ENCODE results near the gene ZNF692. TPM values are rescaled to one million over a fixed set of nuclear protein-coding genes. Genes with fewer than 3 reads are reported as not detected.
A peak's percentile ranks its signal among the peaks of the same experiment; 100 is the strongest.

The ZNF692 gene
- total and polyA plus RNA-seq, 8 donors = 31.9 to 66.6 (median 57.3) TPM

DNA sequence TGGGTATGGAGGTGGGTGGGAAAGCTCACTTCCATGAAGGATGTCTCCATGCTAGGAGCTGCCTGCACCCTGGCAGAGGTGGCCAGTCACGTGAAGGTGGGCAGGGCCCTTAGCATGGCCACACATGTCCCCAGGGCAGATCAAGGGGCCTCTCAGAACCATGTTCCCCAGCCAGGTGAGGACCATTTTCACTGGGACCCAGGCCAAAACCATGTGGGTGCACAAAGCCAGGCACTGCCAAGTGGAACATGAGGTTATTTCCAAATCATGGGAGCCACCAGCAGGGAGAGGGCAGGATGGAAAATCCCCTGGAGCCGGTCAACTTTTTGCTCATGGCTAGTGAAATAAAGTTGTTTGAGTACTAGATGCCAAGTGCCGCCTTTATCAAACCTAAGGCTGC lies 9.7 kb downstream of the ZNF692 start:
- peak; percentile 39 for ATAC-seq
- no peak overlapping the region for H3K27ac ChIP-seq
- H3K4me3 ChIP-seq = no peak overlapping the region
- H3K4me1 ChIP-seq = no peaks in the 10 kb centered on the region
- H3K36me3 ChIP-seq = peaks cover 0 to 90% of the 10 kb centered on the region in 2 donors
- TF ChIP-seq, protein P1, sequence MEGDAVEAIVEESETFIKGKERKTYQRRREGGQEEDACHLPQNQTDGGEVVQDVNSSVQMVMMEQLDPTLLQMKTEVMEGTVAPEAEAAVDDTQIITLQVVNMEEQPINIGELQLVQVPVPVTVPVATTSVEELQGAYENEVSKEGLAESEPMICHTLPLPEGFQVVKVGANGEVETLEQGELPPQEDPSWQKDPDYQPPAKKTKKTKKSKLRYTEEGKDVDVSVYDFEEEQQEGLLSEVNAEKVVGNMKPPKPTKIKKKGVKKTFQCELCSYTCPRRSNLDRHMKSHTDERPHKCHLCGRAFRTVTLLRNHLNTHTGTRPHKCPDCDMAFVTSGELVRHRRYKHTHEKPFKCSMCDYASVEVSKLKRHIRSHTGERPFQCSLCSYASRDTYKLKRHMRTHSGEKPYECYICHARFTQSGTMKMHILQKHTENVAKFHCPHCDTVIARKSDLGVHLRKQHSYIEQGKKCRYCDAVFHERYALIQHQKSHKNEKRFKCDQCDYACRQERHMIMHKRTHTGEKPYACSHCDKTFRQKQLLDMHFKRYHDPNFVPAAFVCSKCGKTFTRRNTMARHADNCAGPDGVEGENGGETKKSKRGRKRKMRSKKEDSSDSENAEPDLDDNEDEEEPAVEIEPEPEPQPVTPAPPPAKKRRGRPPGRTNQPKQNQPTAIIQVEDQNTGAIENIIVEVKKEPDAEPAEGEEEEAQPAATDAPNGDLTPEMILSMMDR (IDR thresholded peaks at IDR 0.05) = no peak
- no peak for DNase-seq
- intact Hi-C loops (cut with DNase I) = no loop called here
- H3K9me3 ChIP-seq = no peaks in the 10 kb centered on the region
- H3K27me3 ChIP-seq = no peaks in the 10 kb centered on the region

DNA sequence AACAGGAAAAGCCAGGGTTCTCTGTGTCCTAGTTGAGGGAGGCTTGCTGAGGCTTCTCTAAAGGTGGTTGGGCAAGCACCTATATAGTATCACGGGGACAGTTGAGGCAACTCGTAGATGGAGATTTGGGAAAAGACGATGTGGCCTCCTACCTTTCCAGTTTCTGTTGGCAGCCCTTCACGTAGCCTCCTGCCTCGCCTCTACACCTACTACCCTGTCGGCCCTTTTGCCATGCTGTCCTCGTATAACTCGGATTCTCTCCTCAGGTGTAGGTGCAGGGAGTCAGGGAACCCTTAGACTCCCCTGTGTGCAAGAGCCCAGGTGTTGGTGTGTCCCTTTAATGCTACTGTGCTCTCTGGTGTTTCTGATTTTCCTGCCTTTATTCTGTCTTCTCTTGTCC lies 10.3 kb downstream of the ZNF692 start:
- Histone ChIP-seq H3K4me1 (no peaks in the 10 kb centered on the region), H3K36me3 (peaks cover 0 to 86% of the 10 kb centered on the region in 2 donors), H3K4me3 (no peak overlapping the region), H3K9me3 (no peaks in the 10 kb centered on the region), H3K27me3 (no peaks in the 10 kb centered on the region), H3K27ac (no peak overlapping the region)
- intact Hi-C loops (cut with DNase I) = no loop called here
- ATAC-seq (no peak), DNase-seq (no peak)
- TF ChIP-seq, protein P1 (IDR thresholded peaks at IDR 0.05) = no peak

DNA sequence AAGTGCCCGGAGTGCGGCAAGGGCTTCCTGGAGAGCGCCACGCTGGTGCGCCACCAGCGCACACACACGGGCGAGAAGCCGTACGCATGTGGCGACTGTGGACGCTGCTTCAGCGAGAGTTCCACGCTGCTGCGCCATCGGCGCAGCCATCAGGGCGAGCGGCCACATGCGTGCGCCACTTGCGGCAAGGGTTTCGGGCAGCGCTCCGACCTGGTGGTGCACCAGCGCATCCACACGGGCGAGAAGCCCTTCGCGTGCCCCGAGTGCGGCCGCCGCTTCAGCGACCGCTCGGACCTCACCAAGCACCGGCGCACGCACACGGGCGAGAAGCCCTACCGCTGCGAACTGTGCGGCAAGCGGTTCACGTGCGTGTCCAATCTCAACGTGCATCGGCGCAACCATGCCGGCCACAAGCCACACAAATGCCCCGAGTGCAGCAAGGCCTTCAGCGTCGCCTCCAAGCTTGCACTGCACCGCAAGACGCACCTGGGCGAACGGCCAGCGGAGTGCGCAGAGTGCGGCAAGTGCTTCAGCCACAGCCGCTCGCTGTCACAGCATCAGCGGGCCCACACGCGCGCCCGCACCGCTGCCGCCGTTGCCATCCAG lies 10.8 kb downstream of the ZNF692 start:
- TF ChIP-seq, protein P1 (IDR thresholded peaks at IDR 0.05) = no peak
- ATAC-seq = no peak
- H3K36me3 ChIP-seq = peaks cover 0 to 81% of the 10 kb centered on the region in 2 donors

DNA sequence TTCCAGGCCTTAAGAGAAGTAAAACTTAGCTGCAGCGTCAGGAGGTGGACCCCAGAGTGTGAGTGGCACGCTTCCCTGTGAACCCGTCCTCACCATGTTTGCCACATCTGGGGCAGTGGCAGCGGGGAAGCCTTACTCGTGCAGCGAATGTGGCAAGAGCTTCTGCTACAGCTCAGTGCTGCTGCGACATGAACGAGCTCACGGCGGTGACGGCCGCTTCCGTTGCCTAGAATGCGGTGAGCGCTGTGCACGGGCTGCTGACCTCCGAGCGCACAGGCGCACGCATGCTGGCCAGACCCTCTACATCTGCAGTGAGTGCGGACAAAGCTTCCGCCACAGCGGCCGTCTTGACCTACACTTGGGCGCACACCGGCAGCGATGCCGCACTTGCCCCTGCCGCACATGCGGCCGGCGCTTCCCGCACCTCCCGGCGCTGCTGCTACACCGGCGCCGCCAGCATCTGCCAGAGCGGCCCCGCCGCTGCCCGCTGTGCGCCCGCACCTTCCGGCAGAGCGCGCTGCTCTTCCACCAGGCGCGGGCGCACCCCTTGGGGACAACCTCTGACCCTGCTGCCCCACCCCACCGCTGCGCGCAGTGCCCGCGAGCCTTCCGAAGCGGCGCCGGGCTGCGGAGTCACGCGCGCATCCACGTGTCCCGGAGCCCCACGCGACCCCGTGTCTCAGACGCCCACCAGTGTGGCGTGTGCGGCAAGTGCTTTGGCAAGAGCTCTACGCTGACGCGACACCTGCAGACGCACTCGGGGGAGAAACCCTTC lies 11.5 kb downstream of the ZNF692 start:
- H3K9me3 ChIP-seq = no peaks in the 10 kb centered on the region
- intact Hi-C loops (cut with DNase I) = no loop called here
- ATAC-seq (no peak), DNase-seq (no peak)
- no peaks in the 10 kb centered on the region for H3K27me3 ChIP-seq
- H3K27ac ChIP-seq = no peak overlapping the region
- H3K4me3 ChIP-seq = no peak overlapping the region
- TF ChIP-seq, protein P1 (IDR thresholded peaks at IDR 0.05) = no peak
- peaks cover 0 to 5% of the 10 kb centered on the region in 2 donors for H3K4me1 ChIP-seq
- H3K36me3 ChIP-seq = peaks cover 0 to 85% of the 10 kb centered on the region in 2 donors

More for the DNA sequence above, 10.8 kb downstream of the ZNF692 start:
- Histone ChIP-seq H3K4me1 (no peaks in the 10 kb centered on the region), H3K27me3 (no peaks in the 10 kb centered on the region), H3K9me3 (no peaks in the 10 kb centered on the region), H3K27ac (no peak overlapping the region), H3K4me3 (no peak overlapping the region)
- DNase-seq = peak in 1 of 4 donors; percentile 82
- intact Hi-C loops (cut with DNase I) = no loop called here

DNA sequence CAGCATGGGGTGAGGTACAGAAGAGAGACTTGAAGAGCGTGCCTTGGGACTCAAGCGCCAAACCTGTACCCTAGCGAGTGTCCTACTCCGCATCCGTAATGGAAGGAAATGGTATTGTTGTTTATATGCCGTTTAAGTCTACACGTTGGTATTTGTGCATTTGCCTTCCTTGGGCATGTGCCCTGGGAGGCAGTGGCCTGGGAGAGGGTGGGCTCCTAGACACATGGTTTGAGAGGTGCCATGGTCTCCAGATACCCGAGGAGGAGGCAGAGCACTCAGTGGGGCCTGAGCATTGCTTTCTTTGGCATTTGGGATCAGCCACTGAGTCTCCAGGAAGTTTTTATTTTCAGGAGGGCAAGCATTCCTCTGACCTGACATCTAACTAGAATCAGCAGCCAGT lies 14.4 kb downstream of the ZNF692 start:
- Histone ChIP-seq H3K4me3 (no peak overlapping the region), H3K27ac (no peak overlapping the region), H3K9me3 (no peaks in the 10 kb centered on the region), H3K27me3 (no peaks in the 10 kb centered on the region), H3K4me1 (peaks cover 1 to 33% of the 10 kb centered on the region in 2 donors), H3K36me3 (peaks cover 0 to 62% of the 10 kb centered on the region in 2 donors)
- ATAC-seq (no peak), DNase-seq (no peak)
- TF ChIP-seq, protein P1 (IDR thresholded peaks at IDR 0.05) = no peak
- intact Hi-C loops (cut with DNase I) = no loop called here

Measured in left lung (tissue), 10 donors.